CD4-positive, alpha-beta T cell (primary cell): Measurements from ENCODE around the gene ISG20. TPM values are rescaled to one million over a fixed set of nuclear protein-coding genes. Genes with fewer than 3 reads are reported as not detected.

Experiments used
- ATAC-seq: fragments of 200-7000 bp; cut with Tn5 transposase; one replicate; pipeline ENCODE4 v1.10.0; 2022; ENCODE audit warnings: mild to moderate bottlenecking; ENCODE audit not compliant: poor library complexity
- CTCF ChIA-PET: fragments of 350-600 bp; sonication (Branson Sonifier 250); formaldehyde crosslinking; loops from one replicate; lab custom pipeline; 2021; ENCODE audit warnings: antibody characterized with exemption, inconsistent platforms; lab: Charles Lee
- POLR2A ChIA-PET: fragments of 350-600 bp; sonication (Branson Sonifier 250); formaldehyde crosslinking; loops from one replicate; lab custom pipeline; 2021; ENCODE audit warnings: antibody characterized with exemption, inconsistent platforms; lab: Charles Lee
- DNase-seq, 14 experiments: peaks; one replicate each; pipeline ENCODE4 v3.0.0-alpha.2; 2013 to 2020; ENCODE audit warnings: mixed read lengths in 2 of 14
- H3K27ac ChIP-seq, 2 donors: one replicate each; pipeline versions ENCODE4 v1.5.1 to v1.7.0; 2013; ENCODE audit warnings: low read length in 2 of 2, low read depth in 1 of 2, mild to moderate bottlenecking in 1 of 2
- H3K27me3 ChIP-seq, 2 experiments: 1 replicate in 1 of 2; 2 replicates in 1 of 2; pipeline versions ENCODE4 v1.6.1 to v1.7.0; 2013; ENCODE audit warnings: low read length in 2 of 2, control low read depth in 1 of 2, mild to moderate bottlenecking in 1 of 2, moderate library complexity in 1 of 2; ENCODE audit not compliant: insufficient read depth in 2 of 2, control insufficient read depth in 1 of 2
- H3K36me3 ChIP-seq: one replicate; pipeline ENCODE4 v1.6.1; 2013; ENCODE audit warnings: low read length, control low read depth; ENCODE audit not compliant: insufficient read depth
- H3K4me1 ChIP-seq: one replicate; pipeline ENCODE4 v1.6.1; 2013; ENCODE audit warnings: low read length, control low read depth; ENCODE audit not compliant: insufficient read depth
- H3K4me3 ChIP-seq: one replicate; pipeline ENCODE4 v1.5.1; 2013; ENCODE audit warnings: mild to moderate bottlenecking, low read length, moderate library complexity
- H3K9me3 ChIP-seq, 2 experiments: 1 replicate in 1 of 2; 2 replicates in 1 of 2; pipeline versions ENCODE4 v1.6.1 to v1.7.0; 2013; ENCODE audit warnings: low read length in 2 of 2, mild to moderate bottlenecking in 2 of 2, control low read depth in 1 of 2, moderate library complexity in 1 of 2; ENCODE audit not compliant: control insufficient read depth in 1 of 2, insufficient read depth in 1 of 2
- H3K27ac Mint-ChIP-seq: one replicate; pipeline ENCODE4 v1.8.0; 2020; ENCODE audit warnings: mixed read lengths
- H3K27me3 Mint-ChIP-seq: one replicate; pipeline ENCODE4 v1.8.0; 2021; ENCODE audit warnings: mixed read lengths
- H3K36me3 Mint-ChIP-seq: one replicate; pipeline ENCODE4 v1.8.0; 2021; ENCODE audit warnings: low read depth, mixed read lengths
- H3K4me1 Mint-ChIP-seq: one replicate; pipeline ENCODE4 v1.8.0; 2021; ENCODE audit warnings: low read depth, mixed read lengths
- H3K4me3 Mint-ChIP-seq: one replicate; pipeline ENCODE4 v1.8.0; 2020; ENCODE audit warnings: mild to moderate bottlenecking, mixed read lengths
- H3K9me3 Mint-ChIP-seq: one replicate; pipeline ENCODE4 v1.8.0; 2020; ENCODE audit warnings: mixed read lengths
- intact Hi-C, 2 experiments: fragments of 100-400 bp; cut with DNase I in 1 of 2; cut with micrococcal nuclease in 1 of 2; formaldehyde crosslinking; loops; one replicate each; pipeline versions ENCODE4 v1.15.1 to v1.9.0; 2023 to 2025; cut with DNase I, micrococcal nuclease
- total RNA-seq, 174 experiments: library from RNA in 2 of 174; stranded (reverse) in 2 of 174; gene quantifications; one replicate each; pipeline ENCODE4 v1.2.3 and lab custom pipeline; 2021 to 2026
- TF ChIP-seq, protein P1 (sequence below): fragments of 200-600 bp; IDR thresholded peaks from one replicate; pipeline ENCODE4 v1.8.0; 2022; ENCODE audit warnings: antibody characterized with exemption, mild to moderate bottlenecking

The ISG20 gene
- total RNA-seq, 2 experiments from 2014 or later: 152 to 157 TPM

- H3K4me1 Mint-ChIP-seq: peaks cover 84% of the 10 kb centered on the region
- H3K27ac Mint-ChIP-seq: peak overlapping the region; percentile 84
- peaks cover 98% of the 10 kb centered on the region for H3K4me1 ChIP-seq
- peaks cover 58% of the 10 kb centered on the region for H3K36me3 Mint-ChIP-seq
- H3K36me3 ChIP-seq: peaks cover 54% of the 10 kb centered on the region
- DNase-seq: peak in 1 of 14 experiments; percentile 32
- CTCF ChIA-PET: no interaction called here
- H3K27me3 Mint-ChIP-seq: no peaks in the 10 kb centered on the region
- no peaks in the 10 kb centered on the region for H3K9me3 ChIP-seq
- intact Hi-C loops: no loop called here
- no peaks in the 10 kb centered on the region for H3K9me3 Mint-ChIP-seq
- TF ChIP-seq, protein P1, sequence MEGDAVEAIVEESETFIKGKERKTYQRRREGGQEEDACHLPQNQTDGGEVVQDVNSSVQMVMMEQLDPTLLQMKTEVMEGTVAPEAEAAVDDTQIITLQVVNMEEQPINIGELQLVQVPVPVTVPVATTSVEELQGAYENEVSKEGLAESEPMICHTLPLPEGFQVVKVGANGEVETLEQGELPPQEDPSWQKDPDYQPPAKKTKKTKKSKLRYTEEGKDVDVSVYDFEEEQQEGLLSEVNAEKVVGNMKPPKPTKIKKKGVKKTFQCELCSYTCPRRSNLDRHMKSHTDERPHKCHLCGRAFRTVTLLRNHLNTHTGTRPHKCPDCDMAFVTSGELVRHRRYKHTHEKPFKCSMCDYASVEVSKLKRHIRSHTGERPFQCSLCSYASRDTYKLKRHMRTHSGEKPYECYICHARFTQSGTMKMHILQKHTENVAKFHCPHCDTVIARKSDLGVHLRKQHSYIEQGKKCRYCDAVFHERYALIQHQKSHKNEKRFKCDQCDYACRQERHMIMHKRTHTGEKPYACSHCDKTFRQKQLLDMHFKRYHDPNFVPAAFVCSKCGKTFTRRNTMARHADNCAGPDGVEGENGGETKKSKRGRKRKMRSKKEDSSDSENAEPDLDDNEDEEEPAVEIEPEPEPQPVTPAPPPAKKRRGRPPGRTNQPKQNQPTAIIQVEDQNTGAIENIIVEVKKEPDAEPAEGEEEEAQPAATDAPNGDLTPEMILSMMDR: no peak
- H3K4me3 ChIP-seq: no peak overlapping the region
- no peak for ATAC-seq
- POLR2A ChIA-PET: interaction anchor here (1.1 to 6.4 kb wide), 4 partner anchors 17 to 30 kb away, joined by 3 to 83 read pairs (median 7); no protein-coding TSS in a partner anchor
- no peaks in the 10 kb centered on the region for H3K27me3 ChIP-seq
- peak overlapping the region; percentile 59 for H3K4me3 Mint-ChIP-seq
- peak overlapping the region; percentile 7 to 52 for H3K27ac ChIP-seq
Observed at GRCh38 chr15:88652456-88653199, 13.8 kb downstream of the ISG20 start.

- H3K27me3 Mint-ChIP-seq: no peaks in the 10 kb centered on the region
- peaks cover 84% of the 10 kb centered on the region for H3K4me1 Mint-ChIP-seq
- TF ChIP-seq, protein P1: no peak
- ATAC-seq (no peak), DNase-seq (peak in 1 of 14 experiments; percentile 5)
- peak overlapping the region; percentile 93 for H3K27ac Mint-ChIP-seq
- Histone ChIP-seq H3K27ac (peak overlapping the region; percentile 24 to 52), H3K27me3 (no peaks in the 10 kb centered on the region), H3K9me3 (no peaks in the 10 kb centered on the region), H3K4me3 (no peak overlapping the region), H3K36me3 (peaks cover 48% of the 10 kb centered on the region), H3K4me1 (peaks cover 97% of the 10 kb centered on the region)
- CTCF ChIA-PET: no interaction called here
- POLR2A ChIA-PET: interaction anchor here (1.1 to 6.4 kb wide), 5 partner anchors 11 to 31 kb away, joined by 3 to 83 read pairs (median 8); no protein-coding TSS in a partner anchor
- peak overlapping the region; percentile 59 for H3K4me3 Mint-ChIP-seq
- peaks cover 50% of the 10 kb centered on the region for H3K36me3 Mint-ChIP-seq
- intact Hi-C loops: no loop called here
- H3K9me3 Mint-ChIP-seq: no peaks in the 10 kb centered on the region
Observed at GRCh38 chr15:88653200-88654064, 14.6 kb downstream of the ISG20 start.

- CTCF ChIA-PET: interaction anchor here (1.0 to 3.6 kb wide), 3 partner anchors 16 to 250 kb away, joined by 3 to 18 read pairs (median 4); partner anchors contain the start of gene ISG20
- peak overlapping the region; percentile 54 for H3K4me3 Mint-ChIP-seq
- no peaks in the 10 kb centered on the region for H3K9me3 Mint-ChIP-seq
- H3K27ac Mint-ChIP-seq: peak overlapping the region; percentile 93
- TF ChIP-seq, protein P1: no peak
- Histone ChIP-seq H3K4me1 (peaks cover 97% of the 10 kb centered on the region), H3K9me3 (no peaks in the 10 kb centered on the region), H3K36me3 (peaks cover 47% of the 10 kb centered on the region), H3K27ac (peak overlapping the region in 1 of 2 donors; percentile 21), H3K27me3 (no peaks in the 10 kb centered on the region), H3K4me3 (no peak overlapping the region)
- POLR2A ChIA-PET: interaction anchor here (1.8 to 6.4 kb wide), 4 partner anchors 9 to 33 kb away, joined by 8 to 83 read pairs (median 26); partner anchors contain the start of gene AEN
- H3K36me3 Mint-ChIP-seq: peaks cover 38% of the 10 kb centered on the region
- H3K27me3 Mint-ChIP-seq: no peaks in the 10 kb centered on the region
- DNase-seq (no peak), ATAC-seq (no peak)
- intact Hi-C loops: no loop called here
- peaks cover 84% of the 10 kb centered on the region for H3K4me1 Mint-ChIP-seq
Observed at GRCh38 chr15:88654430-88655102, 15.8 kb downstream of the ISG20 start.
